Measurements from ENCODE around the gene ZSCAN16. TPM values are rescaled to one million over a fixed set of nuclear protein-coding genes. Genes with fewer than 3 reads are reported as not detected.

The ZSCAN16 gene
- total and polyA plus RNA-seq, 9 donors = 2.6 to 4.4 (median 3.2) TPM

GRCh38 chr6:28161410-28162079 lies 37.1 kb downstream of the ZSCAN16 start:
- 0 to 2% (median 2%) methylated on average over 32 of the region's 32 CpGs for WGBS, 3 donors

GRCh38 chr6:28165563-28165962 lies 41.2 kb downstream of the ZSCAN16 start:
- Histone ChIP-seq H3K27ac (no peak overlapping the region), H3K4me3 (no peak overlapping the region), H3K4me1 (ENCODE audit: insufficient read depth) (peaks cover 2% of the 10 kb centered on the region), H3K27me3 (no peaks in the 10 kb centered on the region), H3K9me3 (no peaks in the 10 kb centered on the region), H3K36me3 (no peaks in the 10 kb centered on the region)
- DNase-seq = no peak
- 63 to 76% (median 73%) methylated on average over 1 of the region's 1 CpG for WGBS, 3 donors
- intact Hi-C loops (cut with DNase I) = no loop called here
- TF ChIP-seq EP300 (IDR thresholded peaks at IDR 0.05) (no peak), POLR2A (IDR thresholded peaks at IDR 0.05) (no peak)
- TF ChIP-seq, protein P1, sequence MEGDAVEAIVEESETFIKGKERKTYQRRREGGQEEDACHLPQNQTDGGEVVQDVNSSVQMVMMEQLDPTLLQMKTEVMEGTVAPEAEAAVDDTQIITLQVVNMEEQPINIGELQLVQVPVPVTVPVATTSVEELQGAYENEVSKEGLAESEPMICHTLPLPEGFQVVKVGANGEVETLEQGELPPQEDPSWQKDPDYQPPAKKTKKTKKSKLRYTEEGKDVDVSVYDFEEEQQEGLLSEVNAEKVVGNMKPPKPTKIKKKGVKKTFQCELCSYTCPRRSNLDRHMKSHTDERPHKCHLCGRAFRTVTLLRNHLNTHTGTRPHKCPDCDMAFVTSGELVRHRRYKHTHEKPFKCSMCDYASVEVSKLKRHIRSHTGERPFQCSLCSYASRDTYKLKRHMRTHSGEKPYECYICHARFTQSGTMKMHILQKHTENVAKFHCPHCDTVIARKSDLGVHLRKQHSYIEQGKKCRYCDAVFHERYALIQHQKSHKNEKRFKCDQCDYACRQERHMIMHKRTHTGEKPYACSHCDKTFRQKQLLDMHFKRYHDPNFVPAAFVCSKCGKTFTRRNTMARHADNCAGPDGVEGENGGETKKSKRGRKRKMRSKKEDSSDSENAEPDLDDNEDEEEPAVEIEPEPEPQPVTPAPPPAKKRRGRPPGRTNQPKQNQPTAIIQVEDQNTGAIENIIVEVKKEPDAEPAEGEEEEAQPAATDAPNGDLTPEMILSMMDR (IDR thresholded peaks at IDR 0.05) = no peak

More at GRCh38 chr6:28161410-28162079, 37.1 kb downstream of the ZSCAN16 start:
- H3K4me3 ChIP-seq = peak overlapping the region; percentile 45
- peak; percentile 65 to 86 (median 75) for DNase-seq
- no peaks in the 10 kb centered on the region for H3K36me3 ChIP-seq
- intact Hi-C loops (cut with DNase I) = no loop called here
- H3K9me3 ChIP-seq = no peaks in the 10 kb centered on the region
- TF ChIP-seq EP300 (IDR thresholded peaks at IDR 0.05) (no peak), POLR2A (IDR thresholded peaks at IDR 0.05) (no peak)
- TF ChIP-seq, protein P1 (IDR thresholded peaks at IDR 0.05) = no peak
- no peaks in the 10 kb centered on the region for H3K27me3 ChIP-seq
- peaks cover 2% of the 10 kb centered on the region for H3K4me1 ChIP-seq (ENCODE audit: insufficient read depth)
- no peak overlapping the region for H3K27ac ChIP-seq

DNA sequence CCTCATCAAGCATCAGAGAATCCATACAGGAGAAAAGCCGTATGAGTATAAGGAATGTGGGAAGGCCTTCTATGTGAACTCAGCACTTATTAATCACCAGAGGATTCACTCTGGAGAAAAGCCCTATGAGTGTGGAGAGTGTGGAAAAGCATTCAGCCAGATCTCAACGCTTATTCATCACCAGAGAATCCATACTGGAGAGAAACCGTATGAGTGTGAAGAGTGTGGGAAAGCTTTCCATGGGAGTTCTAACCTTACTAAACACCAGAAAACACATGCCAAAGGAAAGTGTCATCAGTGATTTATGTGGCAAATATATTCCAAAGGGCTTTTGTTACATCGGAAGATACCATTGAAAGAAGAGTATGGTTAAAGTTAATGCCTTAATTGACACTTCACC lies 42.7 kb downstream of the ZSCAN16 start:
- Histone ChIP-seq H3K27ac (no peak overlapping the region), H3K4me3 (no peak overlapping the region), H3K27me3 (no peaks in the 10 kb centered on the region), H3K9me3 (no peaks in the 10 kb centered on the region), H3K36me3 (no peaks in the 10 kb centered on the region), H3K4me1 (ENCODE audit: insufficient read depth) (no peaks in the 10 kb centered on the region)
- intact Hi-C loops (cut with DNase I) = no loop called here
- TF ChIP-seq, protein P1 (IDR thresholded peaks at IDR 0.05) = no peak
- TF ChIP-seq POLR2A (IDR thresholded peaks at IDR 0.05) (no peak), EP300 (IDR thresholded peaks at IDR 0.05) (no peak)
- no peak for DNase-seq
- 79 to 81% (median 81%) methylated on average over 4 of the region's 4 CpGs for WGBS, 3 donors

- Histone ChIP-seq H3K9me3 (no peaks in the 10 kb centered on the region), H3K36me3 (no peaks in the 10 kb centered on the region), H3K4me1 (ENCODE audit: insufficient read depth) (no peaks in the 10 kb centered on the region), H3K27ac (no peak overlapping the region), H3K4me3 (no peak overlapping the region), H3K27me3 (no peaks in the 10 kb centered on the region)
- intact Hi-C loops (cut with DNase I) = no loop called here
- TF ChIP-seq, protein P1 (IDR thresholded peaks at IDR 0.05) = no peak
- TF ChIP-seq EP300 (IDR thresholded peaks at IDR 0.05) (no peak), POLR2A (IDR thresholded peaks at IDR 0.05) (no peak)
- no peak for DNase-seq
- whole genome bisulfite sequencing, 3 donors = 73 to 78% (median 76%) methylated on average over 1 of the region's 1 CpG
Measured at GRCh38 chr6:28167926-28168325, 43.5 kb downstream of the ZSCAN16 start.

All from ovary (tissue), 9 donors.